Astrocyte (in vitro differentiated cells and primary cell): ENCODE measurements around the gene MFN2. TPM values are rescaled to one million over a fixed set of nuclear protein-coding genes. Genes with fewer than 3 reads are reported as not detected.

ENCODE experiments used
- DNase-seq: peaks from one replicate; pipeline ENCODE4 v3.0.0-alpha.2; 2010; ENCODE audit warnings: low read depth
- FAIRE-seq: peaks from 2 replicates; lab custom pipeline; 2011; peaks lifted over from hg19 to GRCh38; lab: Jason Lieb, UNC
- H2AFZ ChIP-seq: 2 replicates; pipeline ENCODE4 v1.6.0; 2012; ENCODE audit warnings: low read depth, low read length, inconsistent platforms
- H3K27ac ChIP-seq: 2 replicates; pipeline ENCODE4 v1.5.1; 2011; ENCODE audit warnings: low read depth, low read length, inconsistent platforms
- H3K27me3 ChIP-seq: 2 replicates; pipeline ENCODE4 v1.6.0; 2011; ENCODE audit warnings: low read length, inconsistent platforms; ENCODE audit not compliant: insufficient read depth
- H3K36me3 ChIP-seq: 2 replicates; pipeline ENCODE4 v1.5.1; 2011; ENCODE audit warnings: low read length, inconsistent platforms; ENCODE audit not compliant: insufficient read depth
- H3K4me1 ChIP-seq: 2 replicates; pipeline ENCODE4 v1.5.1; 2011; ENCODE audit warnings: low read length, inconsistent platforms; ENCODE audit not compliant: insufficient read depth
- H3K4me2 ChIP-seq: 2 replicates; pipeline ENCODE4 v1.6.0; 2012; ENCODE audit warnings: low read length, inconsistent platforms
- H3K4me3 ChIP-seq: 2 replicates; pipeline ENCODE4 v1.5.1; 2011; ENCODE audit warnings: low read depth, mild to moderate bottlenecking, low read length, inconsistent platforms; ENCODE audit not compliant: insufficient read depth
- H3K79me2 ChIP-seq: 2 replicates; pipeline ENCODE4 v1.6.0; 2012; ENCODE audit warnings: mild to moderate bottlenecking, low read length, inconsistent platforms; ENCODE audit not compliant: insufficient read depth
- H3K9ac ChIP-seq: 2 replicates; pipeline ENCODE4 v1.6.0; 2012; ENCODE audit warnings: mild to moderate bottlenecking, low read length, inconsistent platforms
- H3K9me3 ChIP-seq: 2 replicates; pipeline ENCODE4 v1.5.1; 2012; ENCODE audit warnings: low read depth, mild to moderate bottlenecking, low read length, inconsistent platforms; ENCODE audit not compliant: insufficient read depth
- H4K20me1 ChIP-seq: 2 replicates; pipeline ENCODE4 v1.6.0; 2012; ENCODE audit warnings: low read length, inconsistent platforms; ENCODE audit not compliant: insufficient read depth
- H3K27ac Mint-ChIP-seq: one replicate; pipeline ENCODE4 v1.8.0; 2021; ENCODE audit warnings: mild to moderate bottlenecking, mixed read lengths; ENCODE audit not compliant: unreplicated experiment
- H3K27me3 Mint-ChIP-seq: one replicate; pipeline ENCODE4 v1.8.0; 2021; ENCODE audit warnings: low read depth, mixed read lengths; ENCODE audit not compliant: unreplicated experiment
- H3K36me3 Mint-ChIP-seq: one replicate; pipeline ENCODE4 v1.8.0; 2021; ENCODE audit warnings: low read depth, mixed read lengths; ENCODE audit not compliant: unreplicated experiment
- H3K4me1 Mint-ChIP-seq: one replicate; pipeline ENCODE4 v1.8.0; 2021; ENCODE audit warnings: low read depth, mixed read lengths; ENCODE audit not compliant: unreplicated experiment
- H3K4me3 Mint-ChIP-seq: one replicate; pipeline ENCODE4 v1.8.0; 2021; ENCODE audit warnings: mild to moderate bottlenecking, moderate library complexity, mixed read lengths; ENCODE audit not compliant: unreplicated experiment
- H3K9me3 Mint-ChIP-seq: one replicate; pipeline ENCODE4 v1.8.0; 2021; ENCODE audit warnings: mild to moderate bottlenecking, mixed read lengths; ENCODE audit not compliant: unreplicated experiment
- CTCF ChIP-seq: IDR thresholded peaks from 2 replicates; pipeline ENCODE4 v1.5.1; 2011; ENCODE audit warnings: low read depth, mild to moderate bottlenecking, inconsistent platforms, low read length, moderate library complexity; ENCODE audit not compliant: insufficient read depth
- EZH2 ChIP-seq: IDR thresholded peaks from 2 replicates; pipeline ENCODE4 v1.6.1; 2012; ENCODE audit warnings: mild to moderate bottlenecking, low read length, inconsistent platforms; ENCODE audit not compliant: insufficient read depth
- total RNA-seq: library from RNA; stranded (reverse); gene quantifications from 2 replicates; pipeline ENCODE4 v1.2.1, GENCODE V29; 2021

The MFN2 gene
- total RNA-seq, 1 donor from 2014 or later: 75.5 TPM

DNA sequence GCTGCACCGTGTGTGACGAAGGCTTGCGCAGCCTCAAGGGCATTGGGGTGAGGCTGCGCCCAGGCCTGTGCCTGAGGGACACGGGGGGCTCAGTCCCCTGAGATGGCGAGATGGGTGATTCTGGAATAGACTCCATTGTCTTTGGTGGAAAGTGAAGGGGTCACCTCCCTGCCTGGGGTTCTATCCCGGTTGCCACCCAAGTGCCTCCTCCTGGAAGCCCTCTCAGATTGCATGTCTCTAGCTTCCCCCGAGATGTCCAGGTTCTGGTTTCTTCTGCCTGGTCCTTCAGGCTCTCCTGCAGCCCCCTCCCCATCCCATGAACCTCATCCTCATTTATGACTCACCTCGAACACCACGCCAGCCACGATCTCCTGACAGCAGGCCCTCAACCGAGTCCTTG is 22.3 kb upstream of the MFN2 start:
- H3K79me2 ChIP-seq: no peaks in the 10 kb centered on the region
- peaks cover 27% of the 10 kb centered on the region for H3K36me3 ChIP-seq
- peaks cover 24% of the 10 kb centered on the region for H3K36me3 Mint-ChIP-seq
- H3K27me3 ChIP-seq: no peaks in the 10 kb centered on the region
- no peaks in the 10 kb centered on the region for H3K4me1 ChIP-seq
- H2AFZ ChIP-seq: no peak overlapping the region
- no peaks in the 10 kb centered on the region for H3K9me3 ChIP-seq
- no peak overlapping the region for H3K4me3 Mint-ChIP-seq
- H3K27ac ChIP-seq: no peak overlapping the region
- FAIRE-seq: no peak
- H3K9ac ChIP-seq: no peak overlapping the region
- TF ChIP-seq EZH2 (no peak), CTCF (no peak)
- H3K4me1 Mint-ChIP-seq: no peaks in the 10 kb centered on the region
- no peak overlapping the region for H3K27ac Mint-ChIP-seq
- H3K27me3 Mint-ChIP-seq: no peaks in the 10 kb centered on the region
- no peak overlapping the region for H3K4me3 ChIP-seq
- H3K9me3 Mint-ChIP-seq: no peaks in the 10 kb centered on the region
- H3K4me2 ChIP-seq: no peak overlapping the region
- DNase-seq: no peak
- peaks cover 20% of the 10 kb centered on the region for H4K20me1 ChIP-seq

DNA sequence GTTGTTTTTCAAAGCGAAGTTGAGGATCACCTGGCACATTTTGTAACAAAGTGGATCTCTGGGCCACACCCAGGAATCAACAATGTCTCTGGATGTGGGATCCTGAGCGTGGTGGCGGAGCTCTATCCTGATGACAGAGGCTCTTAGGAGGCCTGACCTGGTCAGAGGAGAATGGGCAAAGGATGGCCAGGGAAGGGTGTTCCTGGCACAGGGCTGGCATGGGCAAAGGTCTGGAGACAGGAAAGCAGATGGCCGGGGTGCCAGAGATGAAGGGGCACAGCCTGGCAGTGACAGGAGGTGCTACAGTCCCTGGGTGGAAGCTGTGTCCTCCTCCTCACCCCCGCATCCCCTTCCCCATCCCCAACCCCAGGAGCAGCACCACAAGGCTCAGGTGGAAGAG is 20.0 kb upstream of the MFN2 start:
- H4K20me1 ChIP-seq: peaks cover 31% of the 10 kb centered on the region
- Mint-ChIP-seq H3K4me1 (no peaks in the 10 kb centered on the region), H3K27ac (no peak overlapping the region), H3K9me3 (no peaks in the 10 kb centered on the region), H3K36me3 (peaks cover 19% of the 10 kb centered on the region), H3K4me3 (no peak overlapping the region), H3K27me3 (no peaks in the 10 kb centered on the region)
- no peak for FAIRE-seq
- no peaks in the 10 kb centered on the region for H3K4me1 ChIP-seq
- no peak overlapping the region for H2AFZ ChIP-seq
- H3K9ac ChIP-seq: no peak overlapping the region
- no peak overlapping the region for H3K27ac ChIP-seq
- no peak overlapping the region for H3K4me2 ChIP-seq
- no peak overlapping the region for H3K4me3 ChIP-seq
- H3K9me3 ChIP-seq: no peaks in the 10 kb centered on the region
- no peaks in the 10 kb centered on the region for H3K27me3 ChIP-seq
- no peak for TF ChIP-seq EZH2
- TF ChIP-seq CTCF: no peak
- H3K79me2 ChIP-seq: no peaks in the 10 kb centered on the region
- no peak for DNase-seq
- H3K36me3 ChIP-seq: peaks cover 34% of the 10 kb centered on the region

DNA sequence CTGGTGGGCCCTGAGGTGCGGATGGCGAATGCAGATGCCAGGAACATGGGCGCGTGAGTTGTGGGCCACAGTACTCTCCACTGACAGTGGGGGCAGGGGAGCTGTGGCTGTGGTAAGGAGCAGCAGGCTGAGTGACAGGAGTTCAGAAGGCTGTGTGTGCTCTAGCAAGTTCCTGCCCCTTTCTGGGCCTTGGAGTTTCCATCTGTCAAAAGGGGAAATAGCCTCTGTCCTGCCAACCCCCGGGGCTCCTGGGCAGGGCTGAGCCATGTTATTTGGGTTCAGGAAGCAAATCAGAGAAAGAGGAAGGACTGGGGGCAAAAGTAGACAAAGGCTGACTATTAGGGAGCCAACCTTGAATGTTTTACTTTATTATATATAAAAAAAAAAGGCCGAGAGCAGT is 19.5 kb upstream of the MFN2 start:
- no peaks in the 10 kb centered on the region for H3K9me3 Mint-ChIP-seq
- Histone ChIP-seq H3K27me3 (no peaks in the 10 kb centered on the region), H2AFZ (no peak overlapping the region), H3K9ac (no peak overlapping the region), H3K27ac (no peak overlapping the region), H4K20me1 (peaks cover 33% of the 10 kb centered on the region), H3K4me1 (no peaks in the 10 kb centered on the region), H3K4me2 (no peak overlapping the region), H3K36me3 (peaks cover 37% of the 10 kb centered on the region), H3K9me3 (no peaks in the 10 kb centered on the region), H3K79me2 (no peaks in the 10 kb centered on the region), H3K4me3 (no peak overlapping the region)
- no peaks in the 10 kb centered on the region for H3K4me1 Mint-ChIP-seq
- H3K27ac Mint-ChIP-seq: no peak overlapping the region
- no peak for FAIRE-seq
- H3K27me3 Mint-ChIP-seq: no peaks in the 10 kb centered on the region
- TF ChIP-seq EZH2 (no peak), CTCF (no peak)
- no peak overlapping the region for H3K4me3 Mint-ChIP-seq
- peaks cover 19% of the 10 kb centered on the region for H3K36me3 Mint-ChIP-seq
- DNase-seq: no peak
